HCT116 (cell line): Measurements from ENCODE around the gene DNAJC5.

Source experiments
- ATF3 ChIP-seq: IDR thresholded peaks from 2 replicates; pipeline ENCODE4 v1.6.1; 2012
- CTCF ChIP-seq, 3 experiments: fragments of 200-600 bp in 1 of 3; sonication (generic) in 1 of 3; IDR thresholded peaks in 2 of 3; conservative IDR thresholded peaks in 1 of 3; 2 replicates each; pipeline ENCODE4 v1.5.1; 2012 to 2017; ENCODE audit warnings: low read depth in 2 of 3, low read length in 2 of 3, antibody characterized with exemption in 1 of 3, borderline replicate concordance in 1 of 3, control low read depth in 1 of 3, mild to moderate bottlenecking in 1 of 3, mixed read lengths in 1 of 3, mixed run types in 1 of 3, moderate library complexity in 1 of 3; ENCODE audit not compliant: insufficient read depth in 1 of 3
- EZH2 ChIP-seq: fragments of 200-600 bp; sonication (generic); IDR thresholded peaks from 2 replicates; pipeline ENCODE4 v1.6.1; 2017; ENCODE audit warnings: antibody characterized with exemption, mixed run types
- EZH2phosphoT487 ChIP-seq: fragments of 200-600 bp; IDR thresholded peaks from 2 replicates; pipeline ENCODE4 v1.6.1; 2018; ENCODE audit warnings: antibody characterized with exemption, borderline replicate concordance
- MAX ChIP-seq: IDR thresholded peaks from 2 replicates; pipeline ENCODE4 v1.6.1; 2012
- POLR2A ChIP-seq: IDR thresholded peaks from 2 replicates; pipeline ENCODE4 v1.7.0; 2011; ENCODE audit warnings: borderline replicate concordance; ENCODE audit not compliant: insufficient read depth, insufficient read length; ENCODE audit errors: extremely low read depth
- RAD21 ChIP-seq: IDR thresholded peaks from 2 replicates; pipeline ENCODE4 v1.6.1; 2012; ENCODE audit warnings: low read depth, mild to moderate bottlenecking
- SP1 ChIP-seq: IDR thresholded peaks from 2 replicates; pipeline ENCODE4 v1.6.1; 2012; ENCODE audit warnings: low read depth
- TCF7L2 ChIP-seq: IDR thresholded peaks from 2 replicates; pipeline ENCODE4 v1.7.0; 2011; ENCODE audit warnings: borderline replicate concordance, inconsistent platforms; ENCODE audit not compliant: insufficient read depth, insufficient read length; ENCODE audit errors: extremely low read depth
- YY1 ChIP-seq: IDR thresholded peaks from 2 replicates; pipeline ENCODE4 v1.6.1; 2011; ENCODE audit warnings: low read length, low read depth, moderate library complexity, mild to moderate bottlenecking; ENCODE audit not compliant: insufficient replicate concordance; ENCODE audit errors: extremely low read depth

- no peak for TF ChIP-seq SP1
- TF ChIP-seq CTCF (IDR thresholded peaks at IDR 0.05 in 2 of 3, conservative IDR thresholded peaks at IDR 0.05 in 1 of 3; ENCODE audit: borderline replicate concordance in 1 of 3, insufficient read depth in 1 of 3, low read depth in 2 of 3, low read length in 2 of 3) = no peak
- no peak for TF ChIP-seq POLR2A
- no peak for TF ChIP-seq YY1
- no peak for TF ChIP-seq RAD21
- TF ChIP-seq EZH2phosphoT487 = no peak
- no peak for TF ChIP-seq EZH2
- TF ChIP-seq ATF3 = no peak
- TF ChIP-seq MAX = no peak
- TF ChIP-seq TCF7L2 = no peak
Measured at GRCh38 chr20:63919130-63919529, 24.2 kb downstream of the DNAJC5 start.
